ENCODE results near the gene GIT2.
A peak's percentile ranks its signal among the peaks of the same experiment; 100 is the strongest.

The GIT2 gene

GRCh38 chr12:109997393-109997792 lies 1.2 kb upstream of the GIT2 start:
- H3K4me3 ChIP-seq (ENCODE audit: low read depth in 1 of 2, low read length in 2 of 2) = no peak overlapping the region
- H3K79me2 ChIP-seq (ENCODE audit: insufficient read depth, low read length) = peaks cover 68% of the 10 kb centered on the region
- H3K36me3 ChIP-seq (ENCODE audit: insufficient read depth, low read length) = peaks cover 4% of the 10 kb centered on the region; the same call in 1 of the 2 replicates
- TF ChIP-seq EZH2 (IDR thresholded peaks at IDR 0.05; ENCODE audit: borderline replicate concordance, low read depth, low read length, severe bottlenecking) (no peak), CTCF (IDR thresholded peaks at IDR 0.05; ENCODE audit: borderline replicate concordance, extremely low read depth, low read length, poor library complexity, severe bottlenecking) (no peak)
- peaks cover 64% of the 10 kb centered on the region for H3K4me1 ChIP-seq (ENCODE audit: insufficient read depth, low read length)
- H3K4me2 ChIP-seq (ENCODE audit: insufficient read depth, low read length) = no peak overlapping the region
- H3K9me3 ChIP-seq (ENCODE audit: insufficient read depth, low read length, severe bottlenecking) = no peaks in the 10 kb centered on the region
- no peaks in the 10 kb centered on the region for H3K27me3 ChIP-seq (ENCODE audit: insufficient read depth, low read length, poor library complexity)
- no peak overlapping the region for H2AFZ ChIP-seq (ENCODE audit: low read depth, low read length)
- DNase-seq (no peak), ATAC-seq (ENCODE audit: insufficient read depth, low read depth) (no peak)
- peaks cover 18% of the 10 kb centered on the region; the same call in 1 of the 2 replicates for H4K20me1 ChIP-seq (ENCODE audit: insufficient read depth, low read length)
- H3K9ac ChIP-seq (ENCODE audit: low read depth, low read length) = no peak overlapping the region
- no peak overlapping the region for H3K27ac ChIP-seq (ENCODE audit: low read length)

GRCh38 chr12:109996483-109996853 lies 300 bp upstream of the GIT2 start:
- Histone ChIP-seq H2AFZ (ENCODE audit: low read depth, low read length) (peak overlapping the region; percentile 91), H3K4me1 (ENCODE audit: insufficient read depth, low read length) (peaks cover 59% of the 10 kb centered on the region), H3K4me2 (ENCODE audit: insufficient read depth, low read length) (peak overlapping the region; percentile 92), H3K9me3 (ENCODE audit: insufficient read depth, low read length, severe bottlenecking) (no peaks in the 10 kb centered on the region), H4K20me1 (ENCODE audit: insufficient read depth, low read length) (peaks cover 18% of the 10 kb centered on the region; the same call in 1 of the 2 replicates), H3K27me3 (ENCODE audit: insufficient read depth, low read length, poor library complexity) (no peaks in the 10 kb centered on the region), H3K4me3 (ENCODE audit: low read depth in 1 of 2, low read length in 2 of 2) (peak overlapping the region; percentile 79 to 84; a peak in 3 of 4 replicates), H3K9ac (ENCODE audit: low read depth, low read length) (peak overlapping the region; percentile 85), H3K36me3 (ENCODE audit: insufficient read depth, low read length) (peaks cover 11% of the 10 kb centered on the region; the same call in 1 of the 2 replicates), H3K79me2 (ENCODE audit: insufficient read depth, low read length) (peaks cover 69% of the 10 kb centered on the region), H3K27ac (ENCODE audit: low read length) (peak overlapping the region; percentile 91)
- ATAC-seq (ENCODE audit: insufficient read depth, low read depth) (no peak), DNase-seq (no peak)
- TF ChIP-seq EZH2 (IDR thresholded peaks at IDR 0.05; ENCODE audit: borderline replicate concordance, low read depth, low read length, severe bottlenecking) = no peak
- TF ChIP-seq CTCF (IDR thresholded peaks at IDR 0.05; ENCODE audit: borderline replicate concordance, extremely low read depth, low read length, poor library complexity, severe bottlenecking) = no peak

- peaks cover 21% of the 10 kb centered on the region; the same call in 1 of the 2 replicates for H3K36me3 ChIP-seq (ENCODE audit: insufficient read depth, low read length)
- H3K9me3 ChIP-seq (ENCODE audit: insufficient read depth, low read length, severe bottlenecking) = no peaks in the 10 kb centered on the region
- H4K20me1 ChIP-seq (ENCODE audit: insufficient read depth, low read length) = peaks cover 18% of the 10 kb centered on the region; the same call in 1 of the 2 replicates
- H3K27me3 ChIP-seq (ENCODE audit: insufficient read depth, low read length, poor library complexity) = no peaks in the 10 kb centered on the region
- no peak for DNase-seq
- peak overlapping the region; percentile 92 for H3K4me2 ChIP-seq (ENCODE audit: insufficient read depth, low read length)
- peak overlapping the region; percentile 85 for H3K9ac ChIP-seq (ENCODE audit: low read depth, low read length)
- H3K27ac ChIP-seq (ENCODE audit: low read length) = peak overlapping the region; percentile 91
- peaks cover 48% of the 10 kb centered on the region for H3K4me1 ChIP-seq (ENCODE audit: insufficient read depth, low read length)
- peaks cover 70% of the 10 kb centered on the region for H3K79me2 ChIP-seq (ENCODE audit: insufficient read depth, low read length)
- no peak for TF ChIP-seq CTCF (IDR thresholded peaks at IDR 0.05; ENCODE audit: borderline replicate concordance, extremely low read depth, low read length, poor library complexity, severe bottlenecking)
- TF ChIP-seq EZH2 (IDR thresholded peaks at IDR 0.05; ENCODE audit: borderline replicate concordance, low read depth, low read length, severe bottlenecking) = no peak
- peak overlapping the region; percentile 79 to 84 for H3K4me3 ChIP-seq (ENCODE audit: low read depth in 1 of 2, low read length in 2 of 2)
- H2AFZ ChIP-seq (ENCODE audit: low read depth, low read length) = peak overlapping the region; percentile 73
- no peak for ATAC-seq (ENCODE audit: insufficient read depth, low read depth)
These were observed 845 bp downstream of the GIT2 start for GRCh38 chr12:109995361-109995685.
